HepG2 (cell line): Measurements from ENCODE around the gene PACS1. TPM values are rescaled to one million over a fixed set of nuclear protein-coding genes. Genes with fewer than 3 reads are reported as not detected.
A peak's percentile ranks its signal among the peaks of the same experiment; 100 is the strongest.

Source experiments
- ATAC-seq: fragments of 200-7000 bp; cut with Tn5 transposase; 3 replicates; pipeline ENCODE4 v1.9.1; 2020; ENCODE audit warnings: mild to moderate bottlenecking, moderate library complexity
- BruUV-seq: library from RNA; stranded (reverse); fragments of 400-500 nt; replicated peaks from 2 replicates; lab custom pipeline; 2021; lab: Mats Ljungman, UMichigan
- CTCF ChIA-PET: fragments of 300-600 bp; formaldehyde crosslinking; extraction: SDS; loops from one replicate; lab custom pipeline; 2021; ENCODE audit warnings: low total read pairs, inconsistent platforms, low intra/inter-chr PET ratio; lab: Yijun Ruan, JAX
- POLR2A ChIA-PET: fragments of 350-600 bp; sonication (Branson Sonifier 250); formaldehyde crosslinking; loops from one replicate; lab custom pipeline; 2020; ENCODE audit warnings: antibody characterized with exemption, inconsistent platforms; lab: Yijun Ruan, JAX
- DNase-seq: peaks from one replicate; pipeline ENCODE4 v3.0.0-alpha.2; 2015; ENCODE audit warnings: low spot score
- FAIRE-seq: peaks from 3 replicates; lab custom pipeline; 2011; peaks lifted over from hg19 to GRCh38; lab: Jason Lieb, UNC
- H2AFZ ChIP-seq: one replicate; pipeline ENCODE4 v1.6.1; 2011; ENCODE audit warnings: low read length, inconsistent platforms
- H3K27ac ChIP-seq: fragments of 300-600 bp; 3 replicates; pipeline ENCODE4 v1.8.0; 2011; ENCODE audit warnings: mixed run types, mild to moderate bottlenecking, mixed read lengths, low read length, inconsistent platforms; ENCODE audit not compliant: insufficient read depth; ENCODE audit errors: extremely low read length
- H3K27me3 ChIP-seq, 2 experiments: fragments of 200-600 bp in 1 of 2; 2 replicates in 1 of 2; 3 replicates in 1 of 2; pipeline versions ENCODE4 v1.6.0 to v1.8.0; 2011; ENCODE audit warnings: low read length in 2 of 2, mild to moderate bottlenecking in 2 of 2, moderate library complexity in 2 of 2, inconsistent platforms in 1 of 2; ENCODE audit not compliant: insufficient read depth in 2 of 2, control insufficient read depth in 1 of 2
- H3K36me3 ChIP-seq, 2 experiments: fragments of 200-600 bp in 1 of 2; replicated peaks in 1 of 2; 2 replicates in 1 of 2; 3 replicates in 1 of 2; pipeline versions ENCODE4 v1.5.1 to v1.8.0; 2011; ENCODE audit warnings: low read length in 2 of 2, inconsistent platforms in 1 of 2; ENCODE audit not compliant: insufficient read depth in 2 of 2, control insufficient read depth in 1 of 2
- H3K4me1 ChIP-seq: 2 replicates; pipeline ENCODE4 v1.5.1; 2012; ENCODE audit warnings: low read length, inconsistent platforms; ENCODE audit not compliant: insufficient read depth
- H3K4me2 ChIP-seq: 2 replicates; pipeline ENCODE4 v1.6.0; 2011; ENCODE audit warnings: low read depth, low read length, inconsistent platforms
- H3K4me3 ChIP-seq, 3 experiments: fragments of 200-600 bp in 1 of 3; sonication (generic), shearing (Covaris generic) in 1 of 3; replicated peaks in 1 of 3; 2 replicates each; pipeline ENCODE4 v1.5.1; 2011 to 2016; ENCODE audit warnings: low read length in 3 of 3, inconsistent platforms in 2 of 3, low read depth in 2 of 3, mild to moderate bottlenecking in 2 of 3, control low read depth in 1 of 3, mixed read lengths in 1 of 3; ENCODE audit not compliant: insufficient read depth in 1 of 3
- H3K79me2 ChIP-seq: one replicate; pipeline ENCODE4 v1.6.1; 2011; ENCODE audit warnings: low read length, inconsistent platforms; ENCODE audit not compliant: insufficient read depth
- H3K9ac ChIP-seq: 2 replicates; pipeline ENCODE4 v1.6.0; 2011; ENCODE audit warnings: mild to moderate bottlenecking, low read depth, low read length, inconsistent platforms; ENCODE audit not compliant: insufficient read depth
- H3K9me3 ChIP-seq: 2 replicates; pipeline ENCODE4 v1.5.1; 2012; ENCODE audit warnings: mild to moderate bottlenecking, low read length
- H4K20me1 ChIP-seq: 2 replicates; pipeline ENCODE4 v1.6.0; 2011; ENCODE audit warnings: inconsistent platforms, mild to moderate bottlenecking, low read length, moderate library complexity; ENCODE audit not compliant: insufficient read depth
- CENPX ChIP-seq: sonication (generic); formaldehyde crosslinking; IDR thresholded peaks from 2 replicates; pipeline ENCODE4 v1.9.0; 2021; ENCODE audit warnings: mild to moderate bottlenecking, missing genetic modification reagents, moderate library complexity
- ETV5 ChIP-seq: IDR thresholded peaks from 2 replicates; pipeline ENCODE4 v1.6.1; 2018; ENCODE audit warnings: missing biosample characterization, missing genetic modification reagents, inconsistent platforms, borderline replicate concordance
- FOSL2 ChIP-seq: sonication (generic); formaldehyde crosslinking; IDR thresholded peaks from 2 replicates; pipeline ENCODE4 v1.4.0; 2020; ENCODE audit warnings: missing genetic modification reagents
- HNRNPL ChIP-seq: fragments of 200-400 bp; formaldehyde crosslinking; IDR thresholded peaks from 2 replicates; pipeline ENCODE4 v1.6.1; 2017; ENCODE audit warnings: mild to moderate bottlenecking, low read depth, low read length
- MAFK ChIP-seq, 2 experiments: IDR thresholded peaks in 1 of 2; conservative IDR thresholded peaks in 1 of 2; 2 replicates each; pipeline ENCODE4 v1.6.1; 2011; ENCODE audit warnings: improper control_type of control experiment in 2 of 2, low read length in 2 of 2
- NCOA5 ChIP-seq: sonication (generic); formaldehyde crosslinking; IDR thresholded peaks from 2 replicates; pipeline ENCODE4 v1.4.0; 2020; ENCODE audit warnings: missing genetic modification reagents
- TCF7 ChIP-seq: sonication (generic); IDR thresholded peaks from 2 replicates; pipeline ENCODE4 v1.6.1; 2016; ENCODE audit warnings: antibody characterized with exemption, low read depth
- ZNF20 ChIP-seq: sonication (generic); formaldehyde crosslinking; IDR thresholded peaks from 2 replicates; pipeline ENCODE4 v1.4.0; 2020; ENCODE audit warnings: mild to moderate bottlenecking, moderate library complexity, missing genetic modification reagents
- ZNF337 ChIP-seq: sonication (generic); formaldehyde crosslinking; IDR thresholded peaks from 2 replicates; pipeline ENCODE4 v1.5.1; 2020; ENCODE audit warnings: missing genetic modification reagents, low read depth, mild to moderate bottlenecking, borderline replicate concordance
- ZNF451 ChIP-seq: sonication (generic); formaldehyde crosslinking; IDR thresholded peaks from 2 replicates; pipeline ENCODE4 v1.5.0; 2020; ENCODE audit warnings: mild to moderate bottlenecking, missing genetic modification reagents
- ZNF460 ChIP-seq: sonication (generic); formaldehyde crosslinking; IDR thresholded peaks from 2 replicates; pipeline ENCODE4 v1.5.1; 2020; ENCODE audit warnings: missing genetic modification reagents, mild to moderate bottlenecking, borderline replicate concordance
- WGBS: methylation state at CpG from one replicate; pipeline ENCODE4 v1.1.6; 2017; ENCODE audit warnings: low lambda C conversion rate; 5-methylcytosine and 5-hydroxymethylcytosine counted together
- in situ Hi-C: cut with HindIII; loops from 2 replicates; pipeline ENCODE4 v1.10.0; 2017; ENCODE audit warnings: low pct_unique_long_range_greater_than_20kb; ENCODE audit not compliant: extremely low pct_ligation_motif_present
- intact Hi-C: fragments of 100-400 bp; cut with micrococcal nuclease; formaldehyde crosslinking; loops from one replicate; pipeline ENCODE4 v1.10.0; 2022; ENCODE audit not compliant: unreplicated experiment
- polyA plus RNA-seq, 8 experiments: library from polyadenylated mRNA; depleted of rRNA in 3 of 8; stranded (reverse) in 7 of 8; unstranded in 1 of 8; fragments of >200 nt; fragmentation: Illumina TruSeq in 4 of 8; extraction: Trizol in 4 of 8; gene quantifications; 2 replicates each; pipeline versions ENCODE4 v1.2.1 to v1.2.3, GENCODE V29; 2011 to 2016; ENCODE audit warnings: low read depth in 4 of 8, missing spikeins in 1 of 8, mixed read lengths in 1 of 8; ENCODE audit not compliant: insufficient read depth in 1 of 8
- total RNA-seq, 5 experiments: library from RNA; depleted of rRNA; stranded (reverse); fragments of >200 nt; fragmentation: Illumina TruSeq; extraction: Trizol; gene quantifications; 2 replicates each; pipeline ENCODE4 v1.2.3, GENCODE V29; 2016; ENCODE audit warnings: low read depth in 1 of 5
- TF ChIP-seq, protein P1 (sequence below): sonication (generic); formaldehyde crosslinking; IDR thresholded peaks from 2 replicates; pipeline ENCODE4 v1.4.0; 2020; ENCODE audit warnings: missing genetic modification reagents, mild to moderate bottlenecking, borderline replicate concordance
- TF ChIP-seq, protein P2 (sequence below), 2 experiments: sonication (generic) in 1 of 2; formaldehyde crosslinking in 1 of 2; IDR thresholded peaks; 2 replicates each; pipeline versions ENCODE4 v1.4.0 to v1.6.1; 2018 to 2020; ENCODE audit warnings: missing genetic modification reagents in 2 of 2, borderline replicate concordance in 1 of 2, low read depth in 1 of 2, mild to moderate bottlenecking in 1 of 2, missing biosample characterization in 1 of 2

PACS1 gene
- total and polyA plus RNA-seq, 2 of the 13 experiments (the other 11 are each of a cell fraction or from before 2014, with no cell fraction given) = 7.6 to 8.6 TPM

DNA sequence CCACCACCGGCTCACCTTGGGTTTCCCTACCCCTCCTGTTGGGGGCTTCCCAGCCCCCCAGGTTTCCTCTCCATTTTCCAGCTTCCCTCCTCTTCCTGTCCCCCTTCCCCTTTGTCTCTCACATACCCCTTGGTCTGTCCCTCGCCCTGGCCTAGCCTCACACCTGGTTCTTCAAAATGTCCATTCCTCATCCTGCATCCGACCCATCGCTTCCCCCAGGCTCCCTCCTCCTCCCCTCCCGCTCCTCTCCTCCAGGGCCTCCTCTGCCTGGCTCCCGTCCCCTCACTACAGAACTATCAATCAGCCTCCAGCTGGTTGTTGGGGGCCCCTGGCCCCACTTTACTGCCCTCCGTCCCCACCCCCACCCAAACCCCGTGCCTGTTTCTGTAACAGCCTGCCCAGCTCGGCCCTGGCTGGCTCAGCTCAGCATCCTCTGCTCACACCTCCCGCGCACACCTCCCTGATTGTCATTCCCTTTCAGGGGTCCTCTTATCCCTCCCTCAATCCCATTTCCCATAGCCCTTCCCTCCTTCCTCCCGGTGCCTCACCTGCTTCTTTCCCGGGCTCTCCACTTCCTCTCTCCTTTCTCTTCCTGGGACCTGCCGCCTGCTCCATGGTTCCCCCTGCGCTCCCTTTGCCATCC, 209.1 kb downstream of the PACS1 start:
- ATAC-seq = no peak
- CTCF ChIA-PET = no interaction called here
- H2AFZ ChIP-seq = no peak overlapping the region

DNA sequence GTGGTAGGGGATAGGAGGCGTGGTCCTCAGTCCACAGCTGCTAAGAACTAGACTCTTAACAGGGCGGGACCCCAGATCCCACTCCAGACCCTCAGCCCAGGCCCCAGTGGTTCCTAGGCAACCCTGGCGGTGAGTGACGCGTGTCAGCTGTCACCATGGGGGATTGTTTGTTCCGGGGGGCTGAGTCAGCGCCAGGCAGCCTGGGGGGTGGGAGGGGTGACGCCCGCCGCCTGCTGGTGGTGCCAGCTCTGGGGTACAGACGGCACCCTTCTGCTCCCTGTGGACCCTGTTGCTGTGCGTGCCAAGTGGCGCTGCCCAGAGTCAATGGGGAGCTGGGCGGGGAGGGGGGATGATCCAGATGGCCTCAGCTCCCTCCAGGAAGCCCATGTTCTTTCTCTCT, 210.4 kb downstream of the PACS1 start:
- Histone ChIP-seq H3K27me3 (peaks cover 3 to 9% of the 10 kb centered on the region in 2 experiments; a peak in 3 of 5 replicates), H3K4me2 (0 out of 2 replicates have a peak overlapping the region, but pooled peaks have one; percentile 19), H3K9ac (no peak overlapping the region), H3K27ac (no peak overlapping the region), H4K20me1 (peaks cover 6% of the 10 kb centered on the region), H2AFZ (no peak overlapping the region), H3K4me3 (peak overlapping the region in 1 of 3 experiments; percentile 15; a peak in 1 of 6 replicates), H3K9me3 (no peaks in the 10 kb centered on the region), H3K36me3 (peaks cover 2 to 12% of the 10 kb centered on the region in 2 experiments; a peak in 2 of 5 replicates), H3K79me2 (peaks cover 1% of the 10 kb centered on the region), H3K4me1 (peaks cover 44% of the 10 kb centered on the region)
- ATAC-seq = peak; percentile 18
- no peak for FAIRE-seq
- DNase-seq = no peak
- intact Hi-C loops = no loop called here
- BruUV-seq = no TSS peak
- in situ Hi-C loops = no loop called here
- ChIA-PET POLR2A (interaction anchor here (1.1 to 2.4 kb wide), 3 partner anchors 8 to 33 kb away, joined by 3 to 15 read pairs (median 5); partner anchors contain the start of gene YIF1A), CTCF (no interaction called here)
- 60% methylated on average over 1 of the region's 14 CpGs for WGBS
- TF ChIP-seq HNRNPL (no peak), ZNF20 (no peak), TCF7 (no peak), CENPX (CRISPR knock-in tag) (no peak), MAFK (conservative IDR thresholded peaks at IDR 0.05 in 1 of 2, IDR thresholded peaks at IDR 0.05 in 1 of 2; ENCODE audit: low read length in 2 of 2) (0 out of 4 replicates have a peak, but pooled peaks of 1 of the 2 experiments have one; percentile 6), FOSL2 (peak; percentile 75), NCOA5 (CRISPR knock-in tag) (no peak), ETV5 (CRISPR knock-in tag) (no peak; the same call in 1 of the 2 replicates), ZNF337 (no peak), ZNF451 (CRISPR knock-in tag) (no peak)
- TF ChIP-seq, protein P1, sequence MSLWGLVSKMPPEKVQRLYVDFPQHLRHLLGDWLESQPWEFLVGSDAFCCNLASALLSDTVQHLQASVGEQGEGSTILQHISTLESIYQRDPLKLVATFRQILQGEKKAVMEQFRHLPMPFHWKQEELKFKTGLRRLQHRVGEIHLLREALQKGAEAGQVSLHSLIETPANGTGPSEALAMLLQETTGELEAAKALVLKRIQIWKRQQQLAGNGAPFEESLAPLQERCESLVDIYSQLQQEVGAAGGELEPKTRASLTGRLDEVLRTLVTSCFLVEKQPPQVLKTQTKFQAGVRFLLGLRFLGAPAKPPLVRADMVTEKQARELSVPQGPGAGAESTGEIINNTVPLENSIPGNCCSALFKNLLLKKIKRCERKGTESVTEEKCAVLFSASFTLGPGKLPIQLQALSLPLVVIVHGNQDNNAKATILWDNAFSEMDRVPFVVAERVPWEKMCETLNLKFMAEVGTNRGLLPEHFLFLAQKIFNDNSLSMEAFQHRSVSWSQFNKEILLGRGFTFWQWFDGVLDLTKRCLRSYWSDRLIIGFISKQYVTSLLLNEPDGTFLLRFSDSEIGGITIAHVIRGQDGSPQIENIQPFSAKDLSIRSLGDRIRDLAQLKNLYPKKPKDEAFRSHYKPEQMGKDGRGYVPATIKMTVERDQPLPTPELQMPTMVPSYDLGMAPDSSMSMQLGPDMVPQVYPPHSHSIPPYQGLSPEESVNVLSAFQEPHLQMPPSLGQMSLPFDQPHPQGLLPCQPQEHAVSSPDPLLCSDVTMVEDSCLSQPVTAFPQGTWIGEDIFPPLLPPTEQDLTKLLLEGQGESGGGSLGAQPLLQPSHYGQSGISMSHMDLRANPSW (CRISPR knock-in tag) = no peak
- TF ChIP-seq, protein P2, sequence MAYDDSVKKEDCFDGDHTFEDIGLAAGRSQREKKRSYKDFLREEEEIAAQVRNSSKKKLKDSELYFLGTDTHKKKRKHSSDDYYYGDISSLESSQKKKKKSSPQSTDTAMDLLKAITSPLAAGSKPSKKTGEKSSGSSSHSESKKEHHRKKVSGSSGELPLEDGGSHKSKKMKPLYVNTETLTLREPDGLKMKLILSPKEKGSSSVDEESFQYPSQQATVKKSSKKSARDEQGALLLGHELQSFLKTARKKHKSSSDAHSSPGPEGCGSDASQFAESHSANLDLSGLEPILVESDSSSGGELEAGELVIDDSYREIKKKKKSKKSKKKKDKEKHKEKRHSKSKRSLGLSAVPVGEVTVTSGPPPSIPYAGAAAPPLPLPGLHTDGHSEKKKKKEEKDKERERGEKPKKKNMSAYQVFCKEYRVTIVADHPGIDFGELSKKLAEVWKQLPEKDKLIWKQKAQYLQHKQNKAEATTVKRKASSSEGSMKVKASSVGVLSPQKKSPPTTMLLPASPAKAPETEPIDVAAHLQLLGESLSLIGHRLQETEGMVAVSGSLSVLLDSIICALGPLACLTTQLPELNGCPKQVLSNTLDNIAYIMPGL (CRISPR knock-in tag; IDR thresholded peaks at IDR 0.05; ENCODE audit: borderline replicate concordance in 1 of 2, low read depth in 1 of 2) = no peak

More for the DNA sequence above, 209.1 kb downstream of the PACS1 start:
- POLR2A ChIA-PET = interaction anchor here (0.6 to 2.4 kb wide), 2 partner anchors 9 to 34 kb away, joined by 5 to 15 read pairs; partner anchors contain the start of gene YIF1A
- WGBS = 44% methylated on average over 15 of the region's 15 CpGs
- no peaks in the 10 kb centered on the region for H3K9me3 ChIP-seq
- intact Hi-C loops = no loop called here
- BruUV-seq = no TSS peak
- H3K79me2 ChIP-seq = no peaks in the 10 kb centered on the region
- H3K4me1 ChIP-seq = peaks cover 39% of the 10 kb centered on the region
- DNase-seq = no peak
- peaks cover 3 to 9% of the 10 kb centered on the region in 2 experiments; a peak in 3 of 5 replicates for H3K27me3 ChIP-seq
- TF ChIP-seq ZNF460 (CRISPR knock-in tag) = no peak
- H3K4me3 ChIP-seq = no peak overlapping the region
- peaks cover 3 to 10% of the 10 kb centered on the region in 2 experiments; a peak in 4 of 5 replicates for H3K36me3 ChIP-seq
- no peak overlapping the region for H3K27ac ChIP-seq
- no peak overlapping the region for H3K9ac ChIP-seq
- H4K20me1 ChIP-seq = peaks cover 6% of the 10 kb centered on the region
- no peak for FAIRE-seq
- no peak overlapping the region for H3K4me2 ChIP-seq
- in situ Hi-C loops = no loop called here
